ENCODE data around the gene JMY.

DNA sequence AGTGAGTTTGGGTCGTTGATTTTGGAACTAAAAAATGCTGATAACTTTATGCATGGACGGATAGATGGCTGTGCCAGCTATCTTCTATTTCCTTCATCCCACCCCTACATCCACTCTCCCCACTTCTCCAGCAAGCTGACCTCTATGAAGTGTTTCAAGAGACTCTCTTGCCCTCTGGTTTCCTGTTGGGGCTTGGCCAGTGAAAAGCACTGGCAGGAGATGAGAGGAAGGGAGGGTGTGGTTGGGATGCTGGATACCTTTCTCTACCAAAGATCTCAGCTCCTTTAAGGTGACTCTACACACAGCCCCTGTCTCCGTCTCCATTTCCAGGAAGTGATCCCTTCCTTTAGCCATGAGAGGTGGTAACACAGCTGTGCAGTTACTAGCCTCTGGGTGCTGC lies 30.0 kb upstream of the JMY start:
- TF ChIP-seq, protein P1, sequence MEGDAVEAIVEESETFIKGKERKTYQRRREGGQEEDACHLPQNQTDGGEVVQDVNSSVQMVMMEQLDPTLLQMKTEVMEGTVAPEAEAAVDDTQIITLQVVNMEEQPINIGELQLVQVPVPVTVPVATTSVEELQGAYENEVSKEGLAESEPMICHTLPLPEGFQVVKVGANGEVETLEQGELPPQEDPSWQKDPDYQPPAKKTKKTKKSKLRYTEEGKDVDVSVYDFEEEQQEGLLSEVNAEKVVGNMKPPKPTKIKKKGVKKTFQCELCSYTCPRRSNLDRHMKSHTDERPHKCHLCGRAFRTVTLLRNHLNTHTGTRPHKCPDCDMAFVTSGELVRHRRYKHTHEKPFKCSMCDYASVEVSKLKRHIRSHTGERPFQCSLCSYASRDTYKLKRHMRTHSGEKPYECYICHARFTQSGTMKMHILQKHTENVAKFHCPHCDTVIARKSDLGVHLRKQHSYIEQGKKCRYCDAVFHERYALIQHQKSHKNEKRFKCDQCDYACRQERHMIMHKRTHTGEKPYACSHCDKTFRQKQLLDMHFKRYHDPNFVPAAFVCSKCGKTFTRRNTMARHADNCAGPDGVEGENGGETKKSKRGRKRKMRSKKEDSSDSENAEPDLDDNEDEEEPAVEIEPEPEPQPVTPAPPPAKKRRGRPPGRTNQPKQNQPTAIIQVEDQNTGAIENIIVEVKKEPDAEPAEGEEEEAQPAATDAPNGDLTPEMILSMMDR (IDR thresholded peaks at IDR 0.05) = no peak
- no peak for TF ChIP-seq POLR2AphosphoS5 (IDR thresholded peaks at IDR 0.05)
